Prostate gland (tissue), 2 donors: ENCODE results near the gene ROBO2.

ENCODE experiments used
- POLR2AphosphoS5 ChIP-seq: sonication (generic); formaldehyde crosslinking; IDR thresholded peaks from one replicate; pipeline ENCODE4 v1.6.1; 2017; ENCODE audit warnings: antibody characterized with exemption
- TF ChIP-seq, protein P1 (sequence below), 4 experiments: fragments of 200-600 bp in 2 of 4; fragments of 450-650 bp in 2 of 4; sonication (generic) in 2 of 4; IDR thresholded peaks; 1 replicate in 3 of 4; 2 replicates in 1 of 4; pipeline ENCODE4 v1.5.1; 2016 to 2019; ENCODE audit warnings: antibody characterized with exemption in 4 of 4, mild to moderate bottlenecking in 2 of 4, moderate library complexity in 2 of 4

DNA sequence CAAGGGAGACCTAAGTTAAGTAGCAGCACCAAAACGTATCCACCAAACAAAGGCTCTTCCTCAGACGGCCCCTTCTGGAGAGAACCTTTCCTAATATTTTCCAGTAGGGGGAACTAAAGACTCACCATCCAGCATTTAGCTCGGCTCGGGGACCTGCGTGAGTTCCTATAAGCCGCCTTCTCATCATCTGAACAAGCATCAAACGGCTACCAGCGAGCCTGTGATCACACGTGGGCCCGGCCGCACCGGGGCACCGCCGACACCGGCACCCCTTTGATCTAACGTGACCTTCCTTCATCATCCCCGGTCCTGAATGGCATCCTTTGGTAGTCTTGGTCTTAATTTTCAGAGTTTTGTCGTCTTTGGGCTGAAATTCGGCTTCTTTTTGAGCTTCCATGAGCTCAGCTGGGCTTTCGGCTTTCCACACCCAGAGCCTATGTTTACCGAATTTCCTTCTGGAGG lies 1.4 kb upstream of the ROBO2 start:
- TF ChIP-seq, protein P1, sequence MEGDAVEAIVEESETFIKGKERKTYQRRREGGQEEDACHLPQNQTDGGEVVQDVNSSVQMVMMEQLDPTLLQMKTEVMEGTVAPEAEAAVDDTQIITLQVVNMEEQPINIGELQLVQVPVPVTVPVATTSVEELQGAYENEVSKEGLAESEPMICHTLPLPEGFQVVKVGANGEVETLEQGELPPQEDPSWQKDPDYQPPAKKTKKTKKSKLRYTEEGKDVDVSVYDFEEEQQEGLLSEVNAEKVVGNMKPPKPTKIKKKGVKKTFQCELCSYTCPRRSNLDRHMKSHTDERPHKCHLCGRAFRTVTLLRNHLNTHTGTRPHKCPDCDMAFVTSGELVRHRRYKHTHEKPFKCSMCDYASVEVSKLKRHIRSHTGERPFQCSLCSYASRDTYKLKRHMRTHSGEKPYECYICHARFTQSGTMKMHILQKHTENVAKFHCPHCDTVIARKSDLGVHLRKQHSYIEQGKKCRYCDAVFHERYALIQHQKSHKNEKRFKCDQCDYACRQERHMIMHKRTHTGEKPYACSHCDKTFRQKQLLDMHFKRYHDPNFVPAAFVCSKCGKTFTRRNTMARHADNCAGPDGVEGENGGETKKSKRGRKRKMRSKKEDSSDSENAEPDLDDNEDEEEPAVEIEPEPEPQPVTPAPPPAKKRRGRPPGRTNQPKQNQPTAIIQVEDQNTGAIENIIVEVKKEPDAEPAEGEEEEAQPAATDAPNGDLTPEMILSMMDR (IDR thresholded peaks at IDR 0.05) = peak in 3 of 4 experiments; percentile 55 to 73 (median 68)
- TF ChIP-seq POLR2AphosphoS5 = peak; percentile 30
